Endothelial cell of hepatic sinusoid (primary cell): Measurements from ENCODE around the gene GALNT17.
"Not testable (repeated sequence)": the region's sequence is repeated elsewhere in the genome, so short reads cannot be mapped to it uniquely, and the experiment has no call there.

Experiments
- in situ Hi-C: cut with HindIII; loops from 2 replicates; pipeline ENCODE4 v1.10.0; 2017; ENCODE audit warnings: low sequenced_read_pairs

GALNT17 gene

GRCh38 chr7:71229148-71229547 is 97.2 kb downstream of the GALNT17 start:
- in situ Hi-C loops = no loop called here

DNA sequence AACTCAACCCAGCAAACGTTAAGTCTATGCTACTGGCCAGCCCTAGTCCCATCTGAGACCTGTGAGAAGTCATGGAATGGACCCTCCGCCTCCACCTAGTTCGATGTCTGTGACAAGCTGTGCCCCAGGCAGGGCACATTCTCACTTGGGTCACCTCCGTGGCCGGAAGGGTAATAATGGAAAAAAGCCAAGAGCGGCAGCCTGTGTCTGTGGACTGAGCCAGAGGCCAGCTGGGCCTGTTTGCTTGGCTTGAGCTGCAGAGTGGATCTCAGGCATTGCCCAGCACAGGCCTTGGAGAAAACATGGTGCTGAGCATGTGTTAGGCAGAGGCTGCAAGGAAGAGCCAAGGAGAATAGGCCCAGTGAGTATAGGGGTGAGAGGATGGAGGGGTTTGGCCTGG is 97.8 kb downstream of the GALNT17 start:
- in situ Hi-C loops = no loop called here

DNA sequence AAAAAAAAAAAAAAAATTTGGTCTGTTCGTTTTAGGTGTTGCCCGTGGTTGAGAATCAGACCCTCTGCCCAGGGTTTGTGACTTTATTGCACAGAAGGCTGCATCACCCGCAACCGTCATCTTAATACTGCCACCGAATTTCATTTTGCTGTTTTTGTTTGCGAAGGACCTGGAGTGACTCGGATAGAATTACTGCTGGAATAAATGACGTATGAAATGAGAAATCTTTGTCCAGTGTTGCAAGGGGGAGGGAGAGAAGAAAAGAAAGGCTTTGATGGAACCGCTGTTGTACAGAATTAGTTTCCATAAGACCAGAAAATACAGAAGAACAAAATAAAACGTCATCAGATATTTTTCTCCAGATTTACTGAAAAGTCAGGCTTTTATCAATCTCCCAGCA is 103.3 kb downstream of the GALNT17 start:
- in situ Hi-C loops = no loop called here

- in situ Hi-C loops = no loop called here
Observed at GRCh38 chr7:71236230-71237105, 104.5 kb downstream of the GALNT17 start.

DNA sequence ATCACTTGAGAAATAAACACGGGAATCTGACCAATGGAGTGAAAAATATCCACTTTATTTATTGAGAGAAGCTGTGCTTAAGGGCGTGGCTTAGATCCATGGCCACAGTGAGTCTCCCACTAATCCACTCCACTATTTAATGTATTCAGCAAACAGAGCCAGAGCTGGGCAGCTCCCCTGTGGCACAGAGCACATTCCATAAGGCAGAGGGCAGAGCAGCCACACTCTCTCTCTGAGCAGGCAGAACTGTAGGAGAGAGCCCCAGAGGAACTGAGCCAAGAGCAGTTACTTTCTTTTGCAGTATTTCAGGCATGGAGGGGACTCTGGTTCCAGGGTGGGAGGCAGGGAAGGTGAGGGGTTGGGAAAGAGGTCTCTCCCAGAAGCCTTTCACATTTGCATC is 106.0 kb downstream of the GALNT17 start:
- in situ Hi-C loops = no loop called here

- in situ Hi-C loops = no loop called here
Observed at GRCh38 chr7:71238581-71239295, 106.8 kb downstream of the GALNT17 start.

DNA sequence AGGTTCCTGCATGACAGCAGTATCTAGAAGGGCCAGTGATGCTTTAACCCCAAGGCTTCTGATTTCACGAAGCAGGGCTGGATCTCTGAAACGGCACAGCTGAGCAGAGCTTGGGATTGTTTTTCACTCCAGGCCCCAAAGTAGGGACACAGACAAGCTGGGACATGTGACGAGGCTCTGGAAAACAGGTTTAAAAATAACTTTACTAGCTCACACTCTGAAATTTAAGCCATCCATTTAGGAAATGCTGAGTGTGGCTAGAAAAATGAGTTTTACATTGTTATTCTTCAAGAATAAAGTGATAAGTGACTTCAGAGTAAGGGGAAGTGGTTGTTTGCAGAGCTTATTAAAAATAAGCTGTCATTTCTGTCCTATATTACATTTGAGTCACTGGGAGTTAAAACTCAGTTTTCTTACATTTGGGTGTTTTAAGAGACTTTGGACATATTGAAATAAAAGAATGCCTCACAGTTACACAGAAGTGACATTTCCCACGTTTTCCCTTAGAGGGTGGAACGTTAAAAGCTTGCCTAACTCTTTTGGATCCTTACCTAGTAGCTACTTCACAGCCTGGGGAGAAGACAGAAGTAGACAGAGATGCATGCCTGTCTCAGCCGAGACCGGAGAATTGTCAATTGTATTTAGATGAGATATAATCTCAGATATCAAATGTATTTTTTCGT is 107.8 kb downstream of the GALNT17 start:
- in situ Hi-C loops = loop anchor here (10.0 kb wide), 1 partner anchor 65 kb away; no protein-coding TSS in a partner anchor

- in situ Hi-C loops = loop anchor here (10.0 kb wide), 1 partner anchor 61 kb away; no protein-coding TSS in a partner anchor
Observed at GRCh38 chr7:71243736-71244410, 111.9 kb downstream of the GALNT17 start.

- in situ Hi-C loops = loop anchor here (10.0 kb wide), 1 partner anchor 60 kb away; no protein-coding TSS in a partner anchor
Observed at GRCh38 chr7:71245038-71245437, 113.1 kb downstream of the GALNT17 start.

- in situ Hi-C loops = no loop called here
Observed at GRCh38 chr7:71251706-71252105, 119.8 kb downstream of the GALNT17 start.

DNA sequence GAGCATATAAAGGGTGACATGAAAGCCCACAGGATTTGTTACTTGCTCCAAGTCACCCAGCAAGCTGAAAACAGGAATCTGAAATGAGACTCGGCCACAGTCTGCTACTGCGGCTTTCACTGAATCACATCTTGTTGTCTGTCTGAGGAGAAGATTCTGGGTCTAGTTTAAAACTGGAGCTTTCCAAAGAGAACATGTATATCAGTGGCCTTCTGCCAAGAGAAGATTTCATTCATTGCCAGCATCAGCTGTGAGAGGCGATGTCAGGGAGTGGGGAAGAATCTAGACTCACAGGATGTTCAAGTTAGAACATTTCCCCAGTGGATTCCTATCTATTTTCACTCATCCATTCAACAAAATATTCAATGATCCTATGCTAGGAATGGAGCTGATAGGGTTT is 122.8 kb downstream of the GALNT17 start:
- in situ Hi-C loops = no loop called here

- in situ Hi-C loops = no loop called here
Observed at GRCh38 chr7:71255537-71256178, 123.7 kb downstream of the GALNT17 start.

DNA sequence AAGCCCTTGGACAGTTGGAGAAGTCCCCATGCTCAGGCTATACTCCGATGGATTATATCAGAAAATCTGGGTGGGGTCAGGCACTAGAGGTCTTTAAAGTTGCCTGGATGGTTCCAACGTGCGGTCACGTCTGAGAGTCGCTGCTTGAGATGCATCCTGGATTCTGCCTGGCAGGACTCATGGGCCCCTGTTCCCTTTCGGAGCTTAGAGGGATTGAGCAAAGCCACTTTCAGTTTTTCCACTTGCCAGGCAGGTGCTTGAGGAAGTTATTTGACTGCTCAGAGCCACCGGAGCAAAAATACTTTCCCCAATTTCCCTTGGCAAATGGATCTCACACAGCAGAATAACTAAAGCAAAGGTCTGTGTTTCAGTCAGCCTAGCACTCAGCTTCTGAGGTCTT is 129.1 kb downstream of the GALNT17 start:
- in situ Hi-C loops = no loop called here

DNA sequence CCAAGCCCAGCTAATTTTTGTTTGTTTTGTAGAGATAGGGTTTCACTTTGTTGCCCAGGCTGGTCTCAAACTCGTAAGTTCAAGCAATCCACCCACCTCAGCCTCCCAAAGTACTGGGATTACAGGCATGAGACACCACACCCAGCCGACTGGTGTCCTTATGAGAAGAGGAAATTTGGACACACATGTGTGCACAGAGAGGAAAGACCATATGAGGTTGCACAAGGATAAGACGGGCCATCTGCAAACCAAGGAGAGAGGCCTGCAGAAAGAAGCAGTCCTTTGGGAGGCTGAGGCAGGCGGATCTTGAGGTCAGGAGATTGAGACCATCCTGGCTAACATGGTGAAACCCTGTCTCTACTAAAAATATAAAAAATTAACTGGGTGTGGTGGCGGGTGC is 130.9 kb downstream of the GALNT17 start:
- in situ Hi-C loops = not testable (repeated sequence)

DNA sequence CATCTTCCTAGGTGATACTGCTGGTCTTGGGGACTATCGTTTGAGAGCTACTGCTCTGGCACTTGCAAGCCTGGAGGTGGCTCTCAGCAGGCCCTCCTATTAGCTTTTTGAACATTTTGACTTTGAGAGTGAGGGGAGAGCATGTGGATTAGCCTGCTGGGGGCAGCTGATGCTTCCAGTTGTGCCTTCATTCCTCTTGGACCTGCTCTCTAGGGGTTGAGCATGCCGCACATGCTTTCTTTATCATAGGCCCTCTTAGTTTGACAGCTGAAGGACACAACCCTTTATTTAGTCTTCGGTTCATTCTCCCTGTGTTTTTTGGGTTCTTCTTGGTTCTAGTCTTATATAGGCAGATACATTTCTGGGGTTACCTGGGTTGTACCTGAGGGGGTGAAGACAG is 132.1 kb downstream of the GALNT17 start:
- in situ Hi-C loops = no loop called here

DNA sequence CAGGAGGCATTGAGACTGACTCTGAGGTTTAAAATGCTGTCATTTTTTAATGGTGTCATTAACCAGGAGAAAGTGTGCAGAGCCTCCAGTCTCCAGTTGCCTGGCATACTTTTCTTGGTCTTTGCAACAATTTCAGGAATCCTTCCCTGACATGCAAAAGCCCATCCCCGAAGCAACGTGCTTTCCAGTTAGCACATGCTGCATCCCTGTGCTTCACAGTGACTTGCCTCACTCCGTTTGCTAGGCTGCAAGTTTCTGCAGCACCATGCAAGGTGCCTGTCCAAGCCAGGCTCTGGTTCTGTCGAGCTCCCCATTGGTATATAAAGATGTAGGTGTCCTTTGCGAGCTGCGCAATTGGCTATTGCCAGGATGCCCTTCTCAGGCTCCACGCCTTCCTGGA is 135.0 kb downstream of the GALNT17 start:
- in situ Hi-C loops = no loop called here

- in situ Hi-C loops = no loop called here
Observed at GRCh38 chr7:71267734-71268469, 136.0 kb downstream of the GALNT17 start.

DNA sequence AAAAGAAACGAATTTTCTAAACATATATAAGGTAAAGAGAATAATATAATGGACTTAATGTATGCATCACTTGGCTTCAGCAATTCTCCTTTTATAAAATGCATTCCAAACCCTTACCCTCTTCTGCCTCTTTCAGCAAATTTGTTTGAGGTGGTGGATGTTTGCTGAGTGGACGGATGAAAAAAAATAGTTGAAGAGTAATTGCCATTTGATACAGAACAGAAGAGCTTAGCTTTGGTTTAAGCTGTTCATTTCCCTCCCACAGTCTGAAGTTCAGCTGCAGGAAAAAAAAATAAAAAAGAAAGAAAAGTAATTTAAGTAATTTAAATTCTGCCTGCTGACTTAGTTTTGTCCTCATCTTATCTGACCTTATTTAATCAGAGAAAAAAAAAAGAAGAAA is 138.6 kb downstream of the GALNT17 start:
- in situ Hi-C loops = no loop called here

- in situ Hi-C loops = no loop called here
Observed at GRCh38 chr7:71271203-71271602, 139.3 kb downstream of the GALNT17 start.
